Hepatocyte (in vitro differentiated cells): ENCODE measurements around the gene OCA2. TPM values are rescaled to one million over a fixed set of nuclear protein-coding genes. Genes with fewer than 3 reads are reported as not detected.

Experiments used
- DNase-seq: peaks from one replicate; pipeline ENCODE4 v3.0.0-alpha.2; 2016; ENCODE audit warnings: low spot score
- H2AFZ ChIP-seq: fragments of 200-600 bp; sonication (generic); 2 replicates; pipeline ENCODE4 v1.6.0; 2016; ENCODE audit warnings: antibody characterized with exemption, mild to moderate bottlenecking
- H3K27ac ChIP-seq: fragments of 200-600 bp; sonication (generic); 2 replicates; pipeline ENCODE4 v1.5.1; 2016; ENCODE audit warnings: mild to moderate bottlenecking
- H3K27me3 ChIP-seq: fragments of 200-600 bp; sonication (generic); 2 replicates; pipeline ENCODE4 v1.6.1; 2016
- H3K36me3 ChIP-seq: fragments of 200-600 bp; sonication (generic); replicated peaks from 2 replicates; pipeline ENCODE4 v1.5.1; 2016; ENCODE audit warnings: low read depth; ENCODE audit not compliant: insufficient read depth
- H3K4me1 ChIP-seq: fragments of 200-600 bp; sonication (generic); 2 replicates; pipeline ENCODE4 v1.5.1; 2016; ENCODE audit warnings: mild to moderate bottlenecking, moderate library complexity; ENCODE audit not compliant: insufficient read depth
- H3K4me2 ChIP-seq: fragments of 200-600 bp; sonication (generic); 2 replicates; pipeline ENCODE4 v1.6.0; 2016
- H3K4me3 ChIP-seq: fragments of 200-600 bp; sonication (generic); 2 replicates; pipeline ENCODE4 v1.5.1; 2016; ENCODE audit warnings: mild to moderate bottlenecking
- H3K79me2 ChIP-seq: fragments of 200-600 bp; sonication (generic); 2 replicates; pipeline ENCODE4 v1.6.0; 2017; ENCODE audit warnings: mild to moderate bottlenecking
- H3K9me2 ChIP-seq: fragments of 200-600 bp; sonication (generic); replicated peaks from 2 replicates; pipeline ENCODE4 v1.6.0; 2017; ENCODE audit warnings: mild to moderate bottlenecking; ENCODE audit not compliant: insufficient read depth
- H3K9me3 ChIP-seq: fragments of 200-600 bp; sonication (generic); 2 replicates; pipeline ENCODE4 v1.5.1; 2016; ENCODE audit warnings: low read depth, mild to moderate bottlenecking
- H4K20me1 ChIP-seq: fragments of 200-600 bp; sonication (generic); 2 replicates; pipeline ENCODE4 v1.6.0; 2016; ENCODE audit warnings: mild to moderate bottlenecking; ENCODE audit not compliant: insufficient read depth, poor library complexity, severe bottlenecking
- CTCF ChIP-seq: fragments of 200-600 bp; sonication (generic); IDR thresholded peaks from 2 replicates; pipeline ENCODE4 v1.5.1; 2016; ENCODE audit warnings: antibody characterized with exemption, mild to moderate bottlenecking; ENCODE audit not compliant: poor library complexity
- EZH2 ChIP-seq: fragments of 200-600 bp; sonication (generic); IDR thresholded peaks from 2 replicates; pipeline ENCODE4 v1.6.1; 2016; ENCODE audit warnings: antibody characterized with exemption, mild to moderate bottlenecking, borderline replicate concordance
- EZH2phosphoT487 ChIP-seq: fragments of 200-600 bp; sonication (generic); IDR thresholded peaks from one replicate; pipeline ENCODE4 v1.6.1; 2018; ENCODE audit warnings: antibody characterized with exemption, mild to moderate bottlenecking, low read depth, moderate library complexity; ENCODE audit not compliant: unreplicated experiment, severe bottlenecking
- WGBS: methylation state at CpG from one replicate; pipeline ENCODE4 v1.1.6; 2016; ENCODE audit warnings: low lambda C conversion rate; ENCODE audit errors: missing lambda C conversion rate; 5-methylcytosine and 5-hydroxymethylcytosine counted together
- polyA plus RNA-seq: library from polyadenylated mRNA; unstranded; fragments of >200 nt; fragmentation: Nextera tagmentation; extraction: Ambion mirVana; gene quantifications from 2 replicates; pipeline ENCODE4 v1.2.1, GENCODE V29; 2016
- total RNA-seq: library from RNA; depleted of rRNA; stranded (reverse); fragments of >200 nt; gene quantifications from 2 replicates; pipeline ENCODE4 v1.2.3, GENCODE V29; 2014

The OCA2 gene
- total and polyA plus RNA-seq, 2 experiments from 2014 or later = 25.1 to 27.7 TPM

GRCh38 chr15:27871078-27871901, 227.8 kb downstream of the OCA2 start:
- Histone ChIP-seq H3K79me2 (no peaks in the 10 kb centered on the region), H3K27ac (no peak overlapping the region), H3K4me1 (no peaks in the 10 kb centered on the region), H3K9me2 (no peaks in the 10 kb centered on the region), H3K4me2 (no peak overlapping the region), H3K9me3 (no peaks in the 10 kb centered on the region), H3K36me3 (no peaks in the 10 kb centered on the region), H2AFZ (no peak overlapping the region), H3K4me3 (no peak overlapping the region), H4K20me1 (no peaks in the 10 kb centered on the region), H3K27me3 (no peaks in the 10 kb centered on the region)
- no peak for TF ChIP-seq CTCF
- TF ChIP-seq EZH2phosphoT487 = no peak
- no peak for TF ChIP-seq EZH2
- WGBS = 92% methylated on average over 15 of the region's 16 CpGs
- no peak for DNase-seq

GRCh38 chr15:27870320-27870719, 228.8 kb downstream of the OCA2 start:
- DNase-seq = no peak
- Histone ChIP-seq H3K79me2 (no peaks in the 10 kb centered on the region), H3K4me2 (no peak overlapping the region), H3K4me1 (no peaks in the 10 kb centered on the region), H3K4me3 (no peak overlapping the region), H4K20me1 (no peaks in the 10 kb centered on the region), H3K9me3 (no peaks in the 10 kb centered on the region), H3K9me2 (no peaks in the 10 kb centered on the region), H3K36me3 (no peaks in the 10 kb centered on the region), H2AFZ (no peak overlapping the region), H3K27me3 (no peaks in the 10 kb centered on the region), H3K27ac (no peak overlapping the region)
- WGBS = 94% methylated on average over 6 of the region's 6 CpGs
- TF ChIP-seq EZH2phosphoT487 (no peak), CTCF (no peak), EZH2 (no peak)

GRCh38 chr15:27869697-27870281, 229.3 kb downstream of the OCA2 start:
- 95% methylated on average over 17 of the region's 17 CpGs for WGBS
- no peak overlapping the region for H2AFZ ChIP-seq
- H3K9me2 ChIP-seq = no peaks in the 10 kb centered on the region
- no peak for DNase-seq
- no peaks in the 10 kb centered on the region for H3K4me1 ChIP-seq
- H4K20me1 ChIP-seq = no peaks in the 10 kb centered on the region
- H3K9me3 ChIP-seq = no peaks in the 10 kb centered on the region
- no peak overlapping the region for H3K27ac ChIP-seq
- H3K79me2 ChIP-seq = no peaks in the 10 kb centered on the region
- no peak overlapping the region for H3K4me3 ChIP-seq
- H3K27me3 ChIP-seq = no peaks in the 10 kb centered on the region
- no peaks in the 10 kb centered on the region for H3K36me3 ChIP-seq
- no peak overlapping the region for H3K4me2 ChIP-seq
- TF ChIP-seq EZH2phosphoT487 = no peak
- TF ChIP-seq CTCF = no peak
- no peak for TF ChIP-seq EZH2
